Ishikawa (cell line): ENCODE measurements around the gene PRG2.

Experiments used
- CEBPB ChIP-seq: IDR thresholded peaks from 2 replicates; pipeline ENCODE4 v1.6.1; 2012
- CREB1 ChIP-seq: IDR thresholded peaks from 2 replicates; pipeline ENCODE4 v1.6.1; 2012; ENCODE audit warnings: low read depth
- EGR1 ChIP-seq: IDR thresholded peaks from 2 replicates; pipeline ENCODE4 v1.6.1; 2012
- EP300 ChIP-seq: IDR thresholded peaks from 2 replicates; pipeline ENCODE4 v1.6.1; 2012; ENCODE audit warnings: borderline replicate concordance
- FOXM1 ChIP-seq: IDR thresholded peaks from 2 replicates; pipeline ENCODE4 v1.6.1; 2012; ENCODE audit warnings: low read depth, borderline replicate concordance
- NFIC ChIP-seq: IDR thresholded peaks from 2 replicates; pipeline ENCODE4 v1.6.1; 2012
- RAD21 ChIP-seq: IDR thresholded peaks from 2 replicates; pipeline ENCODE4 v1.6.1; 2012; ENCODE audit warnings: low read depth
- TAF1 ChIP-seq: IDR thresholded peaks from 2 replicates; pipeline ENCODE4 v1.6.1; 2012; ENCODE audit warnings: low read depth, mild to moderate bottlenecking
- TCF12 ChIP-seq: IDR thresholded peaks from 2 replicates; pipeline ENCODE4 v1.6.1; 2012; ENCODE audit warnings: low read depth
- TEAD4 ChIP-seq: IDR thresholded peaks from 2 replicates; pipeline ENCODE4 v1.6.1; 2012
- YY1 ChIP-seq: IDR thresholded peaks from 2 replicates; pipeline ENCODE4 v1.6.1; 2012; ENCODE audit warnings: low read depth
- ZBTB7A ChIP-seq: IDR thresholded peaks from 2 replicates; pipeline ENCODE4 v1.6.1; 2012; ENCODE audit warnings: low read depth
- TF ChIP-seq, protein P1 (sequence below): IDR thresholded peaks from 2 replicates; pipeline ENCODE4 v1.6.1; 2012
- TF ChIP-seq, protein P2 (sequence below): IDR thresholded peaks from 2 replicates; pipeline ENCODE4 v1.6.1; 2012; ENCODE audit warnings: low read depth, mild to moderate bottlenecking
- TF ChIP-seq, protein P3 (sequence below): IDR thresholded peaks from 2 replicates; pipeline ENCODE4 v1.6.1; 2012

PRG2 gene

DNA sequence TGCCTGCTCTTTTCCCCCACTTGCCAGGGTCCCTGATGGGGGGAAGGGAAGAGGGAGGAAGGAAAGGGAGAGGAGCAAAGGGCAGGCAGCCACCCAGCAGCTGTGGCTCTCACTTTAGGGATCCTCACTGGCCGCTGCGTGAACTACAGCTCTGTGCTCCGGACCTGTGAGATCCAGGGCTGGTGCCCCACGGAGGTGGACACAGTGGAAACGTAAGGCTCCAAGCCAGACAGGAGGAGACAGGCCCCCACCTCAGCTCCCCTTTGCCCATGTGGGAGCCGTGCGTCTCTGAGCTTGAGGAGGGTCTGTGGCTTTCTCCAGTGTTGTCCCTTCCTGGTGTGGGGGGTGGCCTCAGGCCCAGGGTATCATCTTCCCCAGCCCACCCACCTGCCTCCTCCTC, 42.4 kb downstream of the PRG2 start:
- TF ChIP-seq TCF12 = no peak
- TF ChIP-seq, protein P1, sequence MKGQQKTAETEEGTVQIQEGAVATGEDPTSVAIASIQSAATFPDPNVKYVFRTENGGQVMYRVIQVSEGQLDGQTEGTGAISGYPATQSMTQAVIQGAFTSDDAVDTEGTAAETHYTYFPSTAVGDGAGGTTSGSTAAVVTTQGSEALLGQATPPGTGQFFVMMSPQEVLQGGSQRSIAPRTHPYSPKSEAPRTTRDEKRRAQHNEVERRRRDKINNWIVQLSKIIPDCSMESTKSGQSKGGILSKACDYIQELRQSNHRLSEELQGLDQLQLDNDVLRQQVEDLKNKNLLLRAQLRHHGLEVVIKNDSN = no peak
- no peak for TF ChIP-seq NFIC
- no peak for TF ChIP-seq FOXM1
- no peak for TF ChIP-seq RAD21
- TF ChIP-seq EGR1 = no peak
- no peak for TF ChIP-seq CEBPB
- no peak for TF ChIP-seq ZBTB7A
- TF ChIP-seq TAF1 = no peak
- TF ChIP-seq, protein P2, sequence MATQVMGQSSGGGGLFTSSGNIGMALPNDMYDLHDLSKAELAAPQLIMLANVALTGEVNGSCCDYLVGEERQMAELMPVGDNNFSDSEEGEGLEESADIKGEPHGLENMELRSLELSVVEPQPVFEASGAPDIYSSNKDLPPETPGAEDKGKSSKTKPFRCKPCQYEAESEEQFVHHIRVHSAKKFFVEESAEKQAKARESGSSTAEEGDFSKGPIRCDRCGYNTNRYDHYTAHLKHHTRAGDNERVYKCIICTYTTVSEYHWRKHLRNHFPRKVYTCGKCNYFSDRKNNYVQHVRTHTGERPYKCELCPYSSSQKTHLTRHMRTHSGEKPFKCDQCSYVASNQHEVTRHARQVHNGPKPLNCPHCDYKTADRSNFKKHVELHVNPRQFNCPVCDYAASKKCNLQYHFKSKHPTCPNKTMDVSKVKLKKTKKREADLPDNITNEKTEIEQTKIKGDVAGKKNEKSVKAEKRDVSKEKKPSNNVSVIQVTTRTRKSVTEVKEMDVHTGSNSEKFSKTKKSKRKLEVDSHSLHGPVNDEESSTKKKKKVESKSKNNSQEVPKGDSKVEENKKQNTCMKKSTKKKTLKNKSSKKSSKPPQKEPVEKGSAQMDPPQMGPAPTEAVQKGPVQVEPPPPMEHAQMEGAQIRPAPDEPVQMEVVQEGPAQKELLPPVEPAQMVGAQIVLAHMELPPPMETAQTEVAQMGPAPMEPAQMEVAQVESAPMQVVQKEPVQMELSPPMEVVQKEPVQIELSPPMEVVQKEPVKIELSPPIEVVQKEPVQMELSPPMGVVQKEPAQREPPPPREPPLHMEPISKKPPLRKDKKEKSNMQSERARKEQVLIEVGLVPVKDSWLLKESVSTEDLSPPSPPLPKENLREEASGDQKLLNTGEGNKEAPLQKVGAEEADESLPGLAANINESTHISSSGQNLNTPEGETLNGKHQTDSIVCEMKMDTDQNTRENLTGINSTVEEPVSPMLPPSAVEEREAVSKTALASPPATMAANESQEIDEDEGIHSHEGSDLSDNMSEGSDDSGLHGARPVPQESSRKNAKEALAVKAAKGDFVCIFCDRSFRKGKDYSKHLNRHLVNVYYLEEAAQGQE = no peak
- TF ChIP-seq EP300 = no peak
- no peak for TF ChIP-seq CREB1

DNA sequence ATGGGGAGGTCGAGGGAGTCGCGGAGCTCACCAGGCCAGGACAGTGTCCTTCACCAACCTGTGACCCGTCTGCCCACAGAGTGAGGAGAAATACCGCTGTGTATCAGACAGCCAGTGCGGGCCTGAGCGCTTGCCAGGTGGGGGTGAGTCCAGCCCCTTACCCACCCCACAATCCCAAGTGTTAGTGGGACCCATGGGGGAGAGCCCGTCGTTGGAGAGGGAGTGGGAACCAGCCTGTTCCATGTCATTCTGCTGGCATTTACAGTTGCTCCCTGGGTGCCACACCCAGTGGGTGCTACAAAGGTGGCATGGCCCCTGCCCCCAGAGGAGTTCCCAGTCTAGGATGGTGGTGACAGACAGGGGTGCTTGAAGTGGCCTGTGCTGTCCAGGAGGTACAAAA, 43.1 kb downstream of the PRG2 start:
- TF ChIP-seq CREB1 (no peak), ZBTB7A (no peak)
- TF ChIP-seq, protein P2 = no peak

DNA sequence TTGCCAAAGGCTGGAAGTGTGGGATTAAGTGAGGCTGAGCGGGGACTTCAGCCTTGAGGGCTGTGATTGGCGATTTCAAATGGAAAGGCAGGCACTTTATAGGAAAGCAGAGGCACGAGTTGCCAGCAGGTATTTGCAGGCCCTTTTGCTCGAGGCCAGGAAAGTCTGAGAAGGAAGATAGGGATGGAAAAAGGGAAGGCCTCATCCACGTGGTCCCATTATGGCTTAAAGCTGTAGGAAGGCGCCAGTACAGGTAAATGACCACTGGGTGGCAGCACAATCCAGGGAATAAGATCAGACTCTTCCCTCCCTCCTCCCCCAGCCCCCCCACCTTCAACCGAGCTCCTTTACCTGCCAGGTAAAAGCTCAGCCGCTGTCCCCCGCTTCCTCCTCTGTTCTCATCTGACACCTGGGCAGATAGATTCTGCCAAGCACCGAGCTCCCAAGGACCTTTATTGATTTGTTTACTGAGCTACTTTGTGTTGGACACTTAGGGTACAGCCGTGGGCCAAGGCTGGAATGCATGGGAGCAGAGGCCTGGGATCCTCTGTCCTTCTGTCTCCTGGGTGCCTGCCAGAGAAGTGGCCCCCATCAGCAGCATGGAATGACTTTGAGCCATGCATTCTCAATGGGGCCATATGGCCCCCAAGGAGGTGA, 44.8 kb downstream of the PRG2 start:
- TF ChIP-seq FOXM1 = no peak
- TF ChIP-seq, protein P1 = peak; percentile 65
- TF ChIP-seq RAD21 = peak; percentile 74
- TF ChIP-seq, protein P3, sequence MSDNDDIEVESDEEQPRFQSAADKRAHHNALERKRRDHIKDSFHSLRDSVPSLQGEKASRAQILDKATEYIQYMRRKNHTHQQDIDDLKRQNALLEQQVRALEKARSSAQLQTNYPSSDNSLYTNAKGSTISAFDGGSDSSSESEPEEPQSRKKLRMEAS = peak; percentile 76

DNA sequence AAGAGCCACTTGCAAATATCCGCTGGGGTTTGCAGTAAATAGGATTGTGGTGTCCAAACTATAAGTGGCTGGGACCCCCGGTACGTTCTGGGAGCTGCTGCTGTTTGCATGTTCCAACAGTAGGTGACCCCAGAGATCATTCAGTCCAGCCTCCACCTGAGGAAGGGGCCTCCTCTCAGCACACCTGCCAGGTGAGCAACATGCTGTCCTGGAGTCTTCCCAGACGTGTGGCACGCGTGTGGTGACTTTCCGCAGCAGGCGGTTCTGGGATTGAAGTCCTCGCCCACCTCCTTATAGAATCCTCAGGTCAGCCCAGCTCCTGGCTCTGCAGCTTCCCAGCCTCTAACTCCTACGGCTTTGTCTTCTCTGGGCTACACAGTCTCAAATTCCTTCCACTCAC, 45.6 kb downstream of the PRG2 start:
- TF ChIP-seq TEAD4 (no peak), TCF12 (no peak), EGR1 (no peak), CREB1 (no peak), EP300 (no peak), NFIC (no peak), CEBPB (no peak), RAD21 (no peak), FOXM1 (no peak), YY1 (no peak), TAF1 (no peak), ZBTB7A (no peak)
- TF ChIP-seq, protein P1 = no peak
- TF ChIP-seq, protein P3 = no peak
- TF ChIP-seq, protein P2 = no peak

DNA sequence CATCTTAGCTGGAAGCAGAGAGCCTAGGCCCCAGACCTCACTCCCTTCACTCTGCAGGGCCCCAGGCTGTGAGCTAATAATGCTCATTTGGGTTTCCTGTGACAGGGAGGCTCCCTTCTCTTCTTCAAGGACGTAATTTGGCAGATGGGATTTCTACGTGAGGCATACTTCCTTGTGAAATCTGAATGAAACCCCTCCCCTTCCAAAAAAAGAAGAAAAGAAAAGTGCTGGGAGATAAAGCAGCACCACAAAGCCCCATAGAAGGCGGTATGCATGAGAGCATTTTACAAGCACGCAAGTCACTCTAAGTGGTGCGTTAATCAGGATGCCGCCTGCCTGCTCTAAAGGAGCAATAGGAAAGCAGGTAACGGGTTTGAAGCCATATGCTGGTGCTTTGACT, 46.6 kb downstream of the PRG2 start:
- no peak for TF ChIP-seq CEBPB
- no peak for TF ChIP-seq NFIC
- no peak for TF ChIP-seq ZBTB7A
- no peak for TF ChIP-seq EGR1
- no peak for TF ChIP-seq YY1
- TF ChIP-seq TAF1 = no peak
- TF ChIP-seq TEAD4 = no peak
- no peak for TF ChIP-seq FOXM1
- no peak for TF ChIP-seq EP300
- TF ChIP-seq, protein P3 = no peak
- TF ChIP-seq, protein P1 = no peak
